Mesendoderm (in vitro differentiated cells): ENCODE results near the gene HOPX.

Experiments
- DNase-seq: peaks from one replicate; pipeline ENCODE4 v3.0.0; 2013
- H2AK5ac ChIP-seq: 2 replicates; pipeline ENCODE4 v1.6.1; 2013; ENCODE audit warnings: low read length, inconsistent platforms
- H2BK120ac ChIP-seq: 2 replicates; pipeline ENCODE4 v1.6.1; 2013; ENCODE audit warnings: low read depth, mild to moderate bottlenecking, low read length, moderate library complexity, mixed read lengths
- H2BK15ac ChIP-seq: replicated peaks from 2 replicates; pipeline ENCODE4 v1.6.1; 2013; ENCODE audit warnings: low read depth, mild to moderate bottlenecking, moderate library complexity
- H2BK5ac ChIP-seq: 2 replicates; pipeline ENCODE4 v1.6.1; 2013; ENCODE audit warnings: low read length, inconsistent platforms
- H3K18ac ChIP-seq: 2 replicates; pipeline ENCODE4 v1.6.1; 2013; ENCODE audit warnings: mild to moderate bottlenecking, low read length, mixed read lengths
- H3K23ac ChIP-seq: one replicate; pipeline ENCODE4 v1.6.1; 2013; ENCODE audit warnings: low read length
- H3K27ac ChIP-seq: 2 replicates; pipeline ENCODE4 v1.5.1; 2013; ENCODE audit warnings: low read depth, mild to moderate bottlenecking, inconsistent platforms, low read length, moderate library complexity
- H3K27me3 ChIP-seq: 2 replicates; pipeline ENCODE4 v1.6.1; 2013; ENCODE audit warnings: low read length, control low read depth, mild to moderate bottlenecking, inconsistent platforms; ENCODE audit not compliant: insufficient read depth, poor library complexity
- H3K36me3 ChIP-seq: 2 replicates; pipeline ENCODE4 v1.6.1; 2013; ENCODE audit warnings: low read length, inconsistent platforms; ENCODE audit not compliant: control insufficient read depth, insufficient read depth
- H3K4ac ChIP-seq: one replicate; pipeline ENCODE4 v1.6.1; 2013; ENCODE audit warnings: low read depth, mild to moderate bottlenecking, low read length, moderate library complexity
- H3K4me1 ChIP-seq: 2 replicates; pipeline ENCODE4 v1.6.1; 2013; ENCODE audit warnings: low read depth, low read length, inconsistent platforms; ENCODE audit not compliant: control insufficient read depth
- H3K4me2 ChIP-seq: 2 replicates; pipeline ENCODE4 v1.6.1; 2013; ENCODE audit warnings: low read length
- H3K4me3 ChIP-seq: 2 replicates; pipeline ENCODE4 v1.5.1; 2013; ENCODE audit warnings: mild to moderate bottlenecking, low read length
- H3K56ac ChIP-seq: one replicate; pipeline ENCODE4 v1.6.1; 2013; ENCODE audit warnings: low read length
- H3K79me1 ChIP-seq: 2 replicates; pipeline ENCODE4 v1.6.1; 2013; ENCODE audit warnings: low read length, inconsistent platforms
- H3K79me2 ChIP-seq: 2 replicates; pipeline ENCODE4 v1.6.1; 2013; ENCODE audit warnings: mild to moderate bottlenecking, low read length; ENCODE audit not compliant: control insufficient read depth, insufficient read depth
- H3K9ac ChIP-seq: 2 replicates; pipeline ENCODE4 v1.6.1; 2013; ENCODE audit warnings: low read length, inconsistent platforms
- H4K5ac ChIP-seq: one replicate; pipeline ENCODE4 v1.6.1; 2013; ENCODE audit warnings: low read length
- H4K8ac ChIP-seq: one replicate; pipeline ENCODE4 v1.6.1; 2013; ENCODE audit warnings: low read depth, mild to moderate bottlenecking, control low read depth, low read length, moderate library complexity
- WGBS: extraction: QIAGEN DNeasy Blood & Tissue Kit; methylation state at CpG from one replicate; pipeline ENCODE4 v1.1.7; 2013; ENCODE audit warnings: low lambda C conversion rate, missing lambda C conversion rate; ENCODE audit not compliant: insufficient coverage; ENCODE audit errors: extremely low coverage; 5-methylcytosine and 5-hydroxymethylcytosine counted together

HOPX gene

DNA sequence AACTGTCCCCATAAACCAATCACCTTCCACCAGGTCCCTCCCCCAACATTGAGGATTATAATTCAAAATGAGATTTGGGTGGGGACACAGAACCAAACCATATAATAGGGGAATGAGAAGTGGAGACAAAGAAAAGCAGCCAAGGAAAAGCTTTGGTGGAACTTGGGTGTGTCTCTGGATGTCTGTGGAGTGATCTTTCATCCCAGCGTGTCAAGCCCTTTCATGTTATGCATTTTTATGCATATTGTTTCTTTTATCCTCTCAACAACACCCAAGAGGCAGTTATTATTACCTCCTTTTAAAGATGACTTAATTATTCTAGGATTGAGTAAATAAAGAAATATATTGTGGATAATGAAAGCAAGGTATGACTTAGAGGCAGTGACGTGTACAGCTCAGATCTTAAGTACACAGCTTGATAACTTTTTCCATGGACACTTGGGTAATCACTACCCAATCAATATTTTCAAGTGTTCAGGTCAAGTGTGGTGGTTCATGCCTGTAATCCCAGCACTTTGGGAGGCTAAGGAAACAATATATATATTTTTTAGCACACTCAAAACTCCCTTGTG is 42.6 kb upstream of the HOPX start:
- no peak overlapping the region for H2BK120ac ChIP-seq

GRCh38 chr4:56723201-56723605 is 42.1 kb upstream of the HOPX start:
- Histone ChIP-seq H3K79me1 (no peaks in the 10 kb centered on the region), H3K9ac (no peak overlapping the region), H3K4me2 (no peak overlapping the region), H4K5ac (no peak overlapping the region), H3K18ac (no peak overlapping the region), H3K79me2 (no peaks in the 10 kb centered on the region), H2BK5ac (no peak overlapping the region), H2AK5ac (no peak overlapping the region), H3K4ac (no peak overlapping the region), H3K4me1 (no peaks in the 10 kb centered on the region), H2BK15ac (no peak overlapping the region), H3K36me3 (no peaks in the 10 kb centered on the region), H4K8ac (no peak overlapping the region), H3K56ac (no peak overlapping the region), H3K27ac (no peak overlapping the region), H3K4me3 (no peak overlapping the region), H2BK120ac (no peak overlapping the region), H3K27me3 (no peaks in the 10 kb centered on the region), H3K23ac (no peak overlapping the region)
- no peak for DNase-seq
- WGBS, result no CpG with 5 or more reads among the region's 5 CpGs

More for the DNA sequence above, 42.6 kb upstream of the HOPX start:
- no peaks in the 10 kb centered on the region for H3K4me1 ChIP-seq
- no peak overlapping the region for H3K4ac ChIP-seq
- H2BK15ac ChIP-seq, result no peak overlapping the region
- no peak overlapping the region for H4K8ac ChIP-seq
- H4K5ac ChIP-seq, result no peak overlapping the region
- H3K79me2 ChIP-seq, result no peaks in the 10 kb centered on the region
- H3K4me3 ChIP-seq, result no peak overlapping the region
- no CpG with 5 or more reads among the region's 2 CpGs for WGBS
- no peak overlapping the region for H3K56ac ChIP-seq
- H3K23ac ChIP-seq, result no peak overlapping the region
- H3K4me2 ChIP-seq, result no peak overlapping the region
- H3K27me3 ChIP-seq, result no peaks in the 10 kb centered on the region
- no peak overlapping the region for H2AK5ac ChIP-seq
- H2BK5ac ChIP-seq, result no peak overlapping the region
- no peak overlapping the region for H3K18ac ChIP-seq
- H3K79me1 ChIP-seq, result no peaks in the 10 kb centered on the region
- no peak overlapping the region for H3K9ac ChIP-seq
- no peak overlapping the region for H3K27ac ChIP-seq
- no peak for DNase-seq
- H3K36me3 ChIP-seq, result no peaks in the 10 kb centered on the region

DNA sequence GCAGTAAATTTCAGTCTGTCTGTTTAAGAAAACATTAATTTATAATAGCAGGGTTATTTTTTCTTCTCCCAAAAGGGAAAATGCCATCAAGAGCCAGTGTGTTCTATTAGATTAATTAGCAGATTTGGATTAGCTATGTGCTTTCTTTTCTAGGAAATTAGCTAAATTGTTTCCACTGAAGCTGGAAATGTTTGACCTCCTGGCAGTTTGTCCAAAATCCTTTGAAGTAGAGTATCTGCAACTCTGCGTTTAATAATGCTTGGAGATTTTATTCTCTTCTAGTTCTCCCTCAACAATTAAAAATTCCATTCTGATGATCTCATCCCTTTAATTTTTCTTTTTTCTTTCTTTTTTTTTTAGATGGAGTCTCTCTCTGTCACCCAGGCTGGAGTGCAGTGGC is 27.1 kb upstream of the HOPX start:
- H3K27me3 ChIP-seq, result no peaks in the 10 kb centered on the region
- H3K18ac ChIP-seq, result no peak overlapping the region
- no peak overlapping the region for H3K23ac ChIP-seq
- no peak overlapping the region for H3K4me2 ChIP-seq
- no peak overlapping the region for H3K4ac ChIP-seq
- H3K36me3 ChIP-seq, result no peaks in the 10 kb centered on the region
- H3K56ac ChIP-seq, result no peak overlapping the region
- H2BK120ac ChIP-seq, result no peak overlapping the region
- no peaks in the 10 kb centered on the region for H3K79me2 ChIP-seq
- DNase-seq, result no peak
- no peak overlapping the region for H4K8ac ChIP-seq
- no peak overlapping the region for H3K27ac ChIP-seq
- no peaks in the 10 kb centered on the region for H3K79me1 ChIP-seq
- H2BK15ac ChIP-seq, result no peak overlapping the region
- no peak overlapping the region for H2AK5ac ChIP-seq
- no peak overlapping the region for H3K4me3 ChIP-seq
- H2BK5ac ChIP-seq, result no peak overlapping the region
- no CpG with 5 or more reads among the region's 1 CpG for WGBS
- no peaks in the 10 kb centered on the region for H3K4me1 ChIP-seq
- no peak overlapping the region for H3K9ac ChIP-seq
- H4K5ac ChIP-seq, result no peak overlapping the region

- Histone ChIP-seq H4K5ac (no peak overlapping the region), H3K18ac (no peak overlapping the region), H2AK5ac (no peak overlapping the region), H3K27ac (no peak overlapping the region), H3K27me3 (no peaks in the 10 kb centered on the region), H3K4me1 (peaks cover 5% of the 10 kb centered on the region), H3K9ac (no peak overlapping the region), H3K4me3 (no peak overlapping the region), H3K36me3 (no peaks in the 10 kb centered on the region), H2BK5ac (no peak overlapping the region), H3K79me2 (no peaks in the 10 kb centered on the region), H2BK120ac (no peak overlapping the region), H2BK15ac (no peak overlapping the region), H3K56ac (no peak overlapping the region), H3K4me2 (no peak overlapping the region), H3K79me1 (no peaks in the 10 kb centered on the region), H3K23ac (no peak overlapping the region), H4K8ac (no peak overlapping the region), H3K4ac (no peak overlapping the region)
- DNase-seq, result no peak
Measured at GRCh38 chr4:56705966-56706365, 24.9 kb upstream of the HOPX start.

DNA sequence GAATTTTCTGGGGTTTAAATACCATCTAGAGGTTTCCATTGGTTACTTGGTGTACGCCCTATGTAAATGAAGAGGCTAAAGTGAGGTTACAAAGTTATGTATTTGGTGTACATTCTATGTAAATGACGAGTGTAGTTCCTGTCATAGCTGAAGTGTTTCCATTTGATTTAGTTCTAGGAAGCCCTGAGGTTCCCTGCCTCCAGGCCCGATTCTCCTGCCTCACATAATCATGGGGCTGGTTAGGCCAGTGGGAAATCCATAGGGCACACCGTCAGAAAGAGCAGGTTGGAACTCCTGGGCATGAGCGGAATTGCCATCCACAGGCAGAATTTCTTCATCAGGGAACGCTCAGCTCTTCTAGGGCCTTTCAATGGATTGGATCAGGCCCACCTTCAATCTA is 24.2 kb upstream of the HOPX start:
- Histone ChIP-seq H3K79me1 (no peaks in the 10 kb centered on the region), H3K23ac (no peak overlapping the region), H2BK15ac (no peak overlapping the region), H3K18ac (no peak overlapping the region), H3K36me3 (no peaks in the 10 kb centered on the region), H3K27me3 (no peaks in the 10 kb centered on the region), H4K5ac (no peak overlapping the region), H3K4me1 (peaks cover 5% of the 10 kb centered on the region), H4K8ac (no peak overlapping the region), H3K9ac (no peak overlapping the region), H2BK120ac (no peak overlapping the region), H3K27ac (no peak overlapping the region), H3K4me2 (no peak overlapping the region), H3K56ac (no peak overlapping the region), H3K79me2 (no peaks in the 10 kb centered on the region), H3K4ac (no peak overlapping the region), H3K4me3 (no peak overlapping the region), H2AK5ac (no peak overlapping the region), H2BK5ac (no peak overlapping the region)
- no CpG with 5 or more reads among the region's 6 CpGs for WGBS
- no peak for DNase-seq

GRCh38 chr4:56704089-56704871 is 23.2 kb upstream of the HOPX start:
- H3K9ac ChIP-seq, result no peak overlapping the region
- H3K23ac ChIP-seq, result no peak overlapping the region
- no peak overlapping the region for H4K8ac ChIP-seq
- no peak overlapping the region for H3K27ac ChIP-seq
- no peak overlapping the region for H2AK5ac ChIP-seq
- H3K27me3 ChIP-seq, result no peaks in the 10 kb centered on the region
- DNase-seq, result peak; percentile 48
- no peak overlapping the region for H2BK15ac ChIP-seq
- H3K56ac ChIP-seq, result no peak overlapping the region
- peaks cover 5% of the 10 kb centered on the region for H3K4me1 ChIP-seq
- no peak overlapping the region for H3K4ac ChIP-seq
- H3K79me2 ChIP-seq, result no peaks in the 10 kb centered on the region
- H2BK120ac ChIP-seq, result no peak overlapping the region
- no peaks in the 10 kb centered on the region for H3K79me1 ChIP-seq
- no peak overlapping the region for H3K18ac ChIP-seq
- WGBS, result no CpG with 5 or more reads among the region's 7 CpGs
- H4K5ac ChIP-seq, result no peak overlapping the region
- no peak overlapping the region for H3K4me3 ChIP-seq
- H3K36me3 ChIP-seq, result no peaks in the 10 kb centered on the region
- no peak overlapping the region for H2BK5ac ChIP-seq
- H3K4me2 ChIP-seq, result no peak overlapping the region
